Measurements from ENCODE around the gene FA2H.

Gene FA2H

GRCh38 chr16:74721716-74722115, 52.9 kb downstream of the FA2H start:
- no peak for DNase-seq

GRCh38 chr16:74720579-74720978, 54.0 kb downstream of the FA2H start:
- no peak for DNase-seq

GRCh38 chr16:74718741-74719610, 55.6 kb downstream of the FA2H start:
- DNase-seq = no peak

GRCh38 chr16:74718140-74718539, 56.5 kb downstream of the FA2H start:
- DNase-seq = no peak

- DNase-seq = no peak
Observed at GRCh38 chr16:74717367-74717766, 57.3 kb downstream of the FA2H start.

- DNase-seq = no peak
Observed at GRCh38 chr16:74716355-74716754, 58.3 kb downstream of the FA2H start.

- no peak for DNase-seq
Observed at GRCh38 chr16:74713876-74714275, 60.7 kb downstream of the FA2H start.

GRCh38 chr16:74713325-74713724, 61.3 kb downstream of the FA2H start:
- no peak for DNase-seq

GRCh38 chr16:74711938-74712337, 62.7 kb downstream of the FA2H start:
- no peak for DNase-seq

GRCh38 chr16:74710401-74710800, 64.2 kb downstream of the FA2H start:
- DNase-seq = no peak

- DNase-seq = peak; percentile 26
Observed at GRCh38 chr16:74709441-74709877, 65.2 kb downstream of the FA2H start.

- DNase-seq = no peak
Observed at GRCh38 chr16:74700438-74701225, 74.0 kb downstream of the FA2H start, which contains the start of gene MLKL. Gene MLKL, minus strand, starts transcription at chr16:74700862. Its CDS starts 5,105 bp downstream, at chr16:74695757.

- no peak for DNase-seq
Observed at GRCh38 chr16:74700116-74700437, 74.5 kb downstream of the FA2H start.

- DNase-seq = no peak
Observed at GRCh38 chr16:74699666-74700065, 75.0 kb downstream of the FA2H start.

GRCh38 chr16:74698222-74698621, 76.4 kb downstream of the FA2H start:
- no peak for DNase-seq

- no peak for DNase-seq
Observed at GRCh38 chr16:74695450-74696422, 78.9 kb downstream of the FA2H start.

- DNase-seq = no peak
Observed at GRCh38 chr16:74691093-74691855, 83.3 kb downstream of the FA2H start.

- DNase-seq = no peak
Observed at GRCh38 chr16:74682556-74682955, 92.1 kb downstream of the FA2H start.

- DNase-seq = no peak
Observed at GRCh38 chr16:74680681-74681080, 93.9 kb downstream of the FA2H start.

GRCh38 chr16:74679983-74680382, 94.6 kb downstream of the FA2H start:
- DNase-seq = no peak

GRCh38 chr16:74677868-74678267, 96.8 kb downstream of the FA2H start:
- no peak for DNase-seq

GRCh38 chr16:74673876-74674275, 100.7 kb downstream of the FA2H start:
- DNase-seq = no peak
